ENCODE data around the gene NUP93. TPM values are rescaled to one million over a fixed set of nuclear protein-coding genes. Genes with fewer than 3 reads are reported as not detected.
A peak's percentile ranks its signal among the peaks of the same experiment; 100 is the strongest.

The NUP93 gene
- polyA plus RNA-seq, 2 of the 4 experiments (the other 2 are of a cell fraction): 87.3 to 91.4 TPM

DNA sequence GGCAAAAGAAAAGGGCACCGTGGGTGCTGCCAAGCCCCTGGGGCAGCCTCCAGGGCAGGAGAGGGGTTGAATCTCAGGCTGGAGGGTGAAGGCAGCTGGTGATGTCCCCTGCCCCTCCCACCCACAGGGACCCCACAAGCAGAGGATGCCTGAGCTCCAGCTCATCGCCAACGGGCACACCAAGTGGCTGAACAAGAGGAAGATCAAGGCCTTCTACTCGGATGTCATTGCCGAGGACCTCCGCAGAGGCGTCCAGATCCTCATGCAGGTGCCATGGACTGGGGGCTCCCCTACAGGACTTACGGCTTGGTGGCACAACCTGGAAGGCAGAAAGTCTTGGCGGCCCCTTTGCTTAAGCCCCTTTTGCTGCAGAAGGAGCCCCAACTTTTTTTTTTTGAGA, 156.9 kb downstream of the NUP93 start:
- Histone ChIP-seq H3K4me1 (no peaks in the 10 kb centered on the region), H3K27ac (no peak overlapping the region), H3K4me2 (no peak overlapping the region), H3K9me3 (no peaks in the 10 kb centered on the region), H3K4me3 (no peak overlapping the region)
- ChIA-PET CTCF (no interaction called here), POLR2A (no interaction called here)
- WGBS (ENCODE audit: missing lambda C conversion rate): 60% methylated on average over 5 of the region's 9 CpGs
- FAIRE-seq: no peak
- no peak for DNase-seq (ENCODE audit: low read depth in 1 of 2, low spot score in 1 of 2)
- no peak for ATAC-seq
- TF ChIP-seq BCL3 (IDR thresholded peaks at IDR 0.05) (no peak), HEYL (CRISPR knock-in tag; IDR thresholded peaks at IDR 0.05) (no peak), BHLHE40 (IDR thresholded peaks at IDR 0.05; ENCODE audit: low read depth, low read length) (no peak), ZC3H11A (IDR thresholded peaks at IDR 0.05) (no peak), TP53 (CRISPR knock-in tag; IDR thresholded peaks at IDR 0.05) (no peak), SMC3 (IDR thresholded peaks at IDR 0.05) (no peak), HDAC2 (IDR thresholded peaks at IDR 0.05) (no peak), HMGXB4 (CRISPR knock-in tag; IDR thresholded peaks at IDR 0.05; ENCODE audit: borderline replicate concordance) (no peak), HOXB13 (CRISPR knock-in tag; IDR thresholded peaks at IDR 0.05; ENCODE audit: low read depth) (no peak)
- TF ChIP-seq, protein P1, sequence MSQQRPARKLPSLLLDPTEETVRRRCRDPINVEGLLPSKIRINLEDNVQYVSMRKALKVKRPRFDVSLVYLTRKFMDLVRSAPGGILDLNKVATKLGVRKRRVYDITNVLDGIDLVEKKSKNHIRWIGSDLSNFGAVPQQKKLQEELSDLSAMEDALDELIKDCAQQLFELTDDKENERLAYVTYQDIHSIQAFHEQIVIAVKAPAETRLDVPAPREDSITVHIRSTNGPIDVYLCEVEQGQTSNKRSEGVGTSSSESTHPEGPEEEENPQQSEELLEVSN (IDR thresholded peaks at IDR 0.05; ENCODE audit: borderline replicate concordance, low read depth): no peak

GRCh38 chr16:56888806-56889205, 158.9 kb downstream of the NUP93 start:
- ChIA-PET POLR2A (no interaction called here), CTCF (no interaction called here)
- Histone ChIP-seq H3K4me3 (no peak overlapping the region), H3K4me1 (no peaks in the 10 kb centered on the region), H3K27ac (no peak overlapping the region), H3K9me3 (no peaks in the 10 kb centered on the region), H3K4me2 (no peak overlapping the region)
- 88% methylated on average over 7 of the region's 7 CpGs for WGBS (ENCODE audit: missing lambda C conversion rate)
- no peak for DNase-seq (ENCODE audit: low read depth in 1 of 2, low spot score in 1 of 2)
- no peak for ATAC-seq
- FAIRE-seq: no peak
- TF ChIP-seq PBX3 (IDR thresholded peaks at IDR 0.05) (no peak), TFCP2L1 (CRISPR knock-in tag; IDR thresholded peaks at IDR 0.05) (no peak), PHF8 (IDR thresholded peaks at IDR 0.05; ENCODE audit: borderline replicate concordance, low read depth) (no peak)

DNA sequence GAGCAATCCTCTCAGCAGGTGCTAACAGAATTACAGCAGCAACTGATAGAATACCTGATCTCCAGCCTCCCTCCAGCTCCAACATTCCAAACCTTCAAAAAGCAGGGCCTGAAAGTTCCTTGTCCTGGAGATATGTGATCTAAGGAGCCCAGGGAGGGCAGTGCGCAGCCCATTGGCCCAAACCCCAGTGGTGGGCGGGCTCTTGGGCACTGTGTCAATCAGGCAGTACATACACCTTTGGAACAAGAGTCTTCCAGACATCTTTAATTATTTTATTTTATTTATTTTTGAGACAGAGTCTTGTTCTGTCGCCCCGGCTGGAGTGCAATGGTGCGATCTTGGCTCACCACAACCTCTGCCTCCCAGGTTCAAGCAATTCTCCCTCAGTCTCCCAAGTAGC, 159.3 kb downstream of the NUP93 start:
- ChIA-PET CTCF (no interaction called here), POLR2A (no interaction called here)
- ATAC-seq (peak; percentile 39 to 75; a peak in 3 of 6 replicates), FAIRE-seq (no peak), DNase-seq (ENCODE audit: low read depth in 1 of 2, low spot score in 1 of 2) (no peak)
- Histone ChIP-seq H3K4me2 (no peak overlapping the region), H3K4me3 (no peak overlapping the region), H3K4me1 (no peaks in the 10 kb centered on the region), H3K9me3 (no peaks in the 10 kb centered on the region), H3K27ac (no peak overlapping the region)
- TF ChIP-seq HOXB13 (CRISPR knock-in tag; IDR thresholded peaks at IDR 0.05; ENCODE audit: low read depth) (no peak), RARB (CRISPR knock-in tag; IDR thresholded peaks at IDR 0.05) (no peak), CHD2 (IDR thresholded peaks at IDR 0.05; ENCODE audit: low read length, partially characterized antibody) (no peak), KDM1A (IDR thresholded peaks at IDR 0.05; ENCODE audit: low read depth) (no peak), HDAC2 (IDR thresholded peaks at IDR 0.05) (no peak), ELK1 (IDR thresholded peaks at IDR 0.05; ENCODE audit: low read depth, low read length) (no peak), POLR2AphosphoS2 (conservative IDR thresholded peaks at IDR 0.05; ENCODE audit: low read length) (no peak), GATA3 (IDR thresholded peaks at IDR 0.05; ENCODE audit: borderline replicate concordance) (no peak), JUNB (IDR thresholded peaks at IDR 0.05) (no peak), EHMT2 (IDR thresholded peaks at IDR 0.05; ENCODE audit: low read depth) (no peak)
- TF ChIP-seq, protein P2, sequence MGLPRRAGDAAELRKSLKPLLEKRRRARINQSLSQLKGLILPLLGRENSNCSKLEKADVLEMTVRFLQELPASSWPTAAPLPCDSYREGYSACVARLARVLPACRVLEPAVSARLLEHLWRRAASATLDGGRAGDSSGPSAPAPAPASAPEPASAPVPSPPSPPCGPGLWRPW (IDR thresholded peaks at IDR 0.05): no peak
- 95% methylated on average over 5 of the region's 5 CpGs for WGBS (ENCODE audit: missing lambda C conversion rate)
